ENCODE measurements around the gene MYO7B. TPM values are rescaled to one million over a fixed set of nuclear protein-coding genes. Genes with fewer than 3 reads are reported as not detected.

MYO7B gene
- total RNA-seq, 1 donor from 2014 or later = 0.04 TPM

GRCh38 chr2:127637725-127638252, 102.3 kb downstream of the MYO7B start:
- Mint-ChIP-seq H3K4me3 (no peak overlapping the region), H3K27ac (peak overlapping the region; percentile 90), H3K4me1 (peaks cover 7% of the 10 kb centered on the region), H3K27me3 (ENCODE audit: low read depth) (no peaks in the 10 kb centered on the region), H3K9me3 (no peaks in the 10 kb centered on the region), H3K36me3 (no peaks in the 10 kb centered on the region)
- TF ChIP-seq, protein P1, sequence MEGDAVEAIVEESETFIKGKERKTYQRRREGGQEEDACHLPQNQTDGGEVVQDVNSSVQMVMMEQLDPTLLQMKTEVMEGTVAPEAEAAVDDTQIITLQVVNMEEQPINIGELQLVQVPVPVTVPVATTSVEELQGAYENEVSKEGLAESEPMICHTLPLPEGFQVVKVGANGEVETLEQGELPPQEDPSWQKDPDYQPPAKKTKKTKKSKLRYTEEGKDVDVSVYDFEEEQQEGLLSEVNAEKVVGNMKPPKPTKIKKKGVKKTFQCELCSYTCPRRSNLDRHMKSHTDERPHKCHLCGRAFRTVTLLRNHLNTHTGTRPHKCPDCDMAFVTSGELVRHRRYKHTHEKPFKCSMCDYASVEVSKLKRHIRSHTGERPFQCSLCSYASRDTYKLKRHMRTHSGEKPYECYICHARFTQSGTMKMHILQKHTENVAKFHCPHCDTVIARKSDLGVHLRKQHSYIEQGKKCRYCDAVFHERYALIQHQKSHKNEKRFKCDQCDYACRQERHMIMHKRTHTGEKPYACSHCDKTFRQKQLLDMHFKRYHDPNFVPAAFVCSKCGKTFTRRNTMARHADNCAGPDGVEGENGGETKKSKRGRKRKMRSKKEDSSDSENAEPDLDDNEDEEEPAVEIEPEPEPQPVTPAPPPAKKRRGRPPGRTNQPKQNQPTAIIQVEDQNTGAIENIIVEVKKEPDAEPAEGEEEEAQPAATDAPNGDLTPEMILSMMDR (IDR thresholded peaks at IDR 0.05; ENCODE audit: unreplicated experiment) = no peak
- no peak for DNase-seq (ENCODE audit: low spot score in 2 of 2, unreplicated experiment in 2 of 2)

DNA sequence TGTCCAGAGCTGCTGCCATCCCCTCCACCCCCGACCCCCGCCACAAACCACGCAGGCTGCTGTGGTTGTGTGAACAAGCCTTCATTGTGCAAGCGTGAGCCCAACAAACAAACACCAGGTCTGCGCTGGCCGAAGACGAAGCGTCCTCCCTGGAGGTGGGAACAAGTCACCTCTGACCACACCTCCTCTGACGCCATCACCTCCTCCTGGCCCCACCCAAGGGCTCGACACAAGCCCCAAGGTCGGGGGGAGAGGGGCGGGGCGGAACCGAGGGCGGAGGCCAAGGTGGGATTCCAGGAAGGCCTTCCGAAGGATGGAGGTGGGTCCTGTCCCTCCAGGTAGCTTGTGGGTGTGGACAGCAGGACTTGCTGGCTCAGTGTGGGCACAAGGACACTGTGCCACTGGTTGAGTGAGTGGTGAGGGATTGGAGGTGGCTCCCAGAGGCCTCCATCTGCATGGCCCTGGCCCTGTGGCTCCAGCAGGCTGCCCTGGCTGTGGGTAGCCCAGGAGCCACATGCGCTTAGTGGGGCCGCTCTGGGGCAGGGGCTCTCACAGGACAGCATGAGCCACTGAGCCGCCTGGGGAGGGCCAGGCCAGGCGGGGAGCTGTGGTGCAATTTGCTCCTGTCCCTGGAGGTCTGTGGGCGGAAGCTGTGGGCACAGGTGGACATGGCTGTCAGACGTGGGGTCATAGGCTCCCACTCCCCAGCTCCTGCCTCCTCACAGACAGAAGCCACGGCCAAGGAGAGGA, 103.1 kb downstream of the MYO7B start:
- DNase-seq (ENCODE audit: low spot score in 2 of 2, unreplicated experiment in 2 of 2) = no peak
- Mint-ChIP-seq H3K27ac (peak overlapping the region; percentile 90), H3K9me3 (no peaks in the 10 kb centered on the region), H3K36me3 (no peaks in the 10 kb centered on the region), H3K4me3 (no peak overlapping the region), H3K4me1 (peaks cover 7% of the 10 kb centered on the region), H3K27me3 (ENCODE audit: low read depth) (no peaks in the 10 kb centered on the region)
- TF ChIP-seq, protein P1 (IDR thresholded peaks at IDR 0.05; ENCODE audit: unreplicated experiment) = no peak

- no peaks in the 10 kb centered on the region for H3K9me3 Mint-ChIP-seq
- DNase-seq (ENCODE audit: low spot score in 2 of 2, unreplicated experiment in 2 of 2) = no peak
- H3K27ac Mint-ChIP-seq = peak overlapping the region; percentile 72
- H3K36me3 Mint-ChIP-seq = no peaks in the 10 kb centered on the region
- peaks cover 7% of the 10 kb centered on the region for H3K4me1 Mint-ChIP-seq
- H3K27me3 Mint-ChIP-seq (ENCODE audit: low read depth) = no peaks in the 10 kb centered on the region
- TF ChIP-seq, protein P1 (IDR thresholded peaks at IDR 0.05; ENCODE audit: unreplicated experiment) = no peak
- no peak overlapping the region for H3K4me3 Mint-ChIP-seq
These were observed 103.6 kb downstream of the MYO7B start for GRCh38 chr2:127639111-127639474.

GRCh38 chr2:127640082-127641072, 104.9 kb downstream of the MYO7B start:
- Mint-ChIP-seq H3K4me3 (no peak overlapping the region), H3K27ac (no peak overlapping the region), H3K4me1 (peaks cover 7% of the 10 kb centered on the region), H3K27me3 (ENCODE audit: low read depth) (no peaks in the 10 kb centered on the region), H3K36me3 (no peaks in the 10 kb centered on the region), H3K9me3 (no peaks in the 10 kb centered on the region)
- TF ChIP-seq, protein P1 (IDR thresholded peaks at IDR 0.05; ENCODE audit: unreplicated experiment) = no peak
- DNase-seq (ENCODE audit: low spot score in 2 of 2, unreplicated experiment in 2 of 2) = no peak

- Mint-ChIP-seq H3K4me3 (no peak overlapping the region), H3K36me3 (no peaks in the 10 kb centered on the region), H3K27me3 (ENCODE audit: low read depth) (no peaks in the 10 kb centered on the region), H3K27ac (no peak overlapping the region), H3K9me3 (no peaks in the 10 kb centered on the region), H3K4me1 (peaks cover 7% of the 10 kb centered on the region)
- no peak for DNase-seq (ENCODE audit: low spot score in 2 of 2, unreplicated experiment in 2 of 2)
- TF ChIP-seq, protein P1 (IDR thresholded peaks at IDR 0.05; ENCODE audit: unreplicated experiment) = no peak
These were observed 105.7 kb downstream of the MYO7B start for GRCh38 chr2:127641133-127641532.

All from mesothelial cell of epicardium (in vitro differentiated cells).